GM23338 (cell line): ENCODE results near the gene FBXO11. TPM values are rescaled to one million over a fixed set of nuclear protein-coding genes. Genes with fewer than 3 reads are reported as not detected.

Experiments
- ATAC-seq: fragments of 200-7000 bp; cut with Tn5 transposase; 3 replicates; pipeline ENCODE4 v1.9.1; 2020
- DNase-seq: peaks from one replicate; pipeline ENCODE4 v3.0.0-alpha.2; 2015; ENCODE audit warnings: low spot score
- H2AFZ ChIP-seq: fragments of 200-600 bp; sonication (generic); 2 replicates; pipeline ENCODE4 v1.8.0; 2016; ENCODE audit warnings: antibody characterized with exemption, mild to moderate bottlenecking, moderate library complexity
- H3F3A ChIP-seq: fragments of 200-600 bp; sonication (generic); replicated peaks from 2 replicates; pipeline ENCODE4 v1.8.0; 2017; ENCODE audit warnings: antibody characterized with exemption, mixed run types, low read depth
- H3K27ac ChIP-seq: fragments of 200-600 bp; sonication (generic); 2 replicates; pipeline ENCODE4 v1.6.1; 2016; ENCODE audit warnings: low read depth
- H3K27me3 ChIP-seq: fragments of 200-600 bp; sonication (generic); 2 replicates; pipeline ENCODE4 v1.8.0; 2016; ENCODE audit warnings: mild to moderate bottlenecking, mixed run types, moderate library complexity; ENCODE audit not compliant: insufficient read depth
- H3K36me3 ChIP-seq: fragments of 200-600 bp; sonication (generic); 2 replicates; pipeline ENCODE4 v1.8.0; 2016; ENCODE audit warnings: mild to moderate bottlenecking; ENCODE audit not compliant: insufficient read depth
- H3K4me1 ChIP-seq: fragments of 200-600 bp; sonication (generic); 2 replicates; pipeline ENCODE4 v1.8.0; 2016; ENCODE audit warnings: mild to moderate bottlenecking, moderate library complexity; ENCODE audit not compliant: insufficient read depth
- H3K4me2 ChIP-seq: fragments of 200-600 bp; sonication (generic); 2 replicates; pipeline ENCODE4 v1.7.1; 2017; ENCODE audit warnings: mixed run types
- H3K4me3 ChIP-seq: fragments of 200-600 bp; sonication (generic); 2 replicates; pipeline ENCODE4 v1.6.1; 2016; ENCODE audit warnings: mixed run types
- H3K79me2 ChIP-seq: fragments of 200-600 bp; sonication (generic); replicated peaks from 2 replicates; pipeline ENCODE4 v1.8.0; 2017; ENCODE audit warnings: mild to moderate bottlenecking; ENCODE audit not compliant: insufficient read depth
- H3K9me2 ChIP-seq: fragments of 200-600 bp; sonication (generic); 2 replicates; pipeline ENCODE4 v1.8.0; 2017; ENCODE audit not compliant: insufficient read depth
- H4K20me1 ChIP-seq: fragments of 200-600 bp; sonication (generic); replicated peaks from 2 replicates; pipeline ENCODE4 v1.8.0; 2017; ENCODE audit warnings: mild to moderate bottlenecking; ENCODE audit not compliant: insufficient read depth
- H3K27ac Mint-ChIP-seq: 2 replicates; pipeline ENCODE4 v1.8.0; 2020; ENCODE audit warnings: inconsistent platforms, mild to moderate bottlenecking, moderate library complexity, mixed read lengths
- H3K27me3 Mint-ChIP-seq: 3 replicates; pipeline ENCODE4 v1.8.0; 2022; ENCODE audit warnings: low read depth, mild to moderate bottlenecking, moderate library complexity, mixed read lengths, inconsistent platforms; ENCODE audit not compliant: insufficient read depth, poor library complexity
- H3K36me3 Mint-ChIP-seq: 3 replicates; pipeline ENCODE4 v1.8.0; 2021; ENCODE audit warnings: low read depth, mild to moderate bottlenecking, inconsistent platforms, moderate library complexity, mixed read lengths
- H3K4me1 Mint-ChIP-seq: 3 replicates; pipeline ENCODE4 v1.8.0; 2020; ENCODE audit warnings: mild to moderate bottlenecking, inconsistent platforms, mixed read lengths
- H3K4me3 Mint-ChIP-seq: 3 replicates; pipeline ENCODE4 v1.8.0; 2021; ENCODE audit warnings: moderate library complexity, mild to moderate bottlenecking, inconsistent platforms, mixed read lengths
- H3K9me3 Mint-ChIP-seq: 3 replicates; pipeline ENCODE4 v1.8.0; 2020; ENCODE audit warnings: moderate library complexity, mild to moderate bottlenecking, inconsistent platforms, mixed read lengths
- CREB1 ChIP-seq: fragments of 250-450 bp; sonication (Bioruptor Pico); IDR thresholded peaks from 2 replicates; pipeline ENCODE4 v1.5.0; 2020; ENCODE audit warnings: low read depth, mild to moderate bottlenecking, moderate library complexity
- EZH2 ChIP-seq: fragments of 200-600 bp; sonication (generic); IDR thresholded peaks from one replicate; pipeline ENCODE4 v1.8.0; 2017; ENCODE audit warnings: antibody characterized with exemption, mild to moderate bottlenecking, low read depth; ENCODE audit not compliant: unreplicated experiment
- EZH2phosphoT487 ChIP-seq: fragments of 200-600 bp; sonication (generic); IDR thresholded peaks from one replicate; pipeline ENCODE4 v1.8.1; 2018; ENCODE audit warnings: antibody characterized with exemption; ENCODE audit not compliant: unreplicated experiment
- ZNF331 ChIP-seq: fragments of 250-450 bp; sonication (Bioruptor Pico); IDR thresholded peaks from 2 replicates; pipeline ENCODE4 v1.5.0; 2020; ENCODE audit warnings: low read depth, mild to moderate bottlenecking, moderate library complexity
- polyA plus RNA-seq: library from polyadenylated mRNA; unstranded; fragments of >200 nt; fragmentation: Nextera tagmentation; extraction: Ambion mirVana; gene quantifications from 2 replicates; pipeline ENCODE4 v1.2.1, GENCODE V29; 2016
- total RNA-seq: library from RNA; depleted of rRNA; stranded (reverse); fragments of >200 nt; shearing (Covaris generic); gene quantifications from 2 replicates; pipeline ENCODE4 v1.2.3, GENCODE V29; 2014
- TF ChIP-seq, protein P1 (sequence below): fragments of 250-450 bp; sonication (Bioruptor Pico); IDR thresholded peaks from 2 replicates; pipeline ENCODE4 v1.5.0; 2020; ENCODE audit warnings: mild to moderate bottlenecking, moderate library complexity

Gene FBXO11
- total and polyA plus RNA-seq, 2 experiments from 2014 or later = 21.5 to 52.7 TPM

- TF ChIP-seq, protein P1, sequence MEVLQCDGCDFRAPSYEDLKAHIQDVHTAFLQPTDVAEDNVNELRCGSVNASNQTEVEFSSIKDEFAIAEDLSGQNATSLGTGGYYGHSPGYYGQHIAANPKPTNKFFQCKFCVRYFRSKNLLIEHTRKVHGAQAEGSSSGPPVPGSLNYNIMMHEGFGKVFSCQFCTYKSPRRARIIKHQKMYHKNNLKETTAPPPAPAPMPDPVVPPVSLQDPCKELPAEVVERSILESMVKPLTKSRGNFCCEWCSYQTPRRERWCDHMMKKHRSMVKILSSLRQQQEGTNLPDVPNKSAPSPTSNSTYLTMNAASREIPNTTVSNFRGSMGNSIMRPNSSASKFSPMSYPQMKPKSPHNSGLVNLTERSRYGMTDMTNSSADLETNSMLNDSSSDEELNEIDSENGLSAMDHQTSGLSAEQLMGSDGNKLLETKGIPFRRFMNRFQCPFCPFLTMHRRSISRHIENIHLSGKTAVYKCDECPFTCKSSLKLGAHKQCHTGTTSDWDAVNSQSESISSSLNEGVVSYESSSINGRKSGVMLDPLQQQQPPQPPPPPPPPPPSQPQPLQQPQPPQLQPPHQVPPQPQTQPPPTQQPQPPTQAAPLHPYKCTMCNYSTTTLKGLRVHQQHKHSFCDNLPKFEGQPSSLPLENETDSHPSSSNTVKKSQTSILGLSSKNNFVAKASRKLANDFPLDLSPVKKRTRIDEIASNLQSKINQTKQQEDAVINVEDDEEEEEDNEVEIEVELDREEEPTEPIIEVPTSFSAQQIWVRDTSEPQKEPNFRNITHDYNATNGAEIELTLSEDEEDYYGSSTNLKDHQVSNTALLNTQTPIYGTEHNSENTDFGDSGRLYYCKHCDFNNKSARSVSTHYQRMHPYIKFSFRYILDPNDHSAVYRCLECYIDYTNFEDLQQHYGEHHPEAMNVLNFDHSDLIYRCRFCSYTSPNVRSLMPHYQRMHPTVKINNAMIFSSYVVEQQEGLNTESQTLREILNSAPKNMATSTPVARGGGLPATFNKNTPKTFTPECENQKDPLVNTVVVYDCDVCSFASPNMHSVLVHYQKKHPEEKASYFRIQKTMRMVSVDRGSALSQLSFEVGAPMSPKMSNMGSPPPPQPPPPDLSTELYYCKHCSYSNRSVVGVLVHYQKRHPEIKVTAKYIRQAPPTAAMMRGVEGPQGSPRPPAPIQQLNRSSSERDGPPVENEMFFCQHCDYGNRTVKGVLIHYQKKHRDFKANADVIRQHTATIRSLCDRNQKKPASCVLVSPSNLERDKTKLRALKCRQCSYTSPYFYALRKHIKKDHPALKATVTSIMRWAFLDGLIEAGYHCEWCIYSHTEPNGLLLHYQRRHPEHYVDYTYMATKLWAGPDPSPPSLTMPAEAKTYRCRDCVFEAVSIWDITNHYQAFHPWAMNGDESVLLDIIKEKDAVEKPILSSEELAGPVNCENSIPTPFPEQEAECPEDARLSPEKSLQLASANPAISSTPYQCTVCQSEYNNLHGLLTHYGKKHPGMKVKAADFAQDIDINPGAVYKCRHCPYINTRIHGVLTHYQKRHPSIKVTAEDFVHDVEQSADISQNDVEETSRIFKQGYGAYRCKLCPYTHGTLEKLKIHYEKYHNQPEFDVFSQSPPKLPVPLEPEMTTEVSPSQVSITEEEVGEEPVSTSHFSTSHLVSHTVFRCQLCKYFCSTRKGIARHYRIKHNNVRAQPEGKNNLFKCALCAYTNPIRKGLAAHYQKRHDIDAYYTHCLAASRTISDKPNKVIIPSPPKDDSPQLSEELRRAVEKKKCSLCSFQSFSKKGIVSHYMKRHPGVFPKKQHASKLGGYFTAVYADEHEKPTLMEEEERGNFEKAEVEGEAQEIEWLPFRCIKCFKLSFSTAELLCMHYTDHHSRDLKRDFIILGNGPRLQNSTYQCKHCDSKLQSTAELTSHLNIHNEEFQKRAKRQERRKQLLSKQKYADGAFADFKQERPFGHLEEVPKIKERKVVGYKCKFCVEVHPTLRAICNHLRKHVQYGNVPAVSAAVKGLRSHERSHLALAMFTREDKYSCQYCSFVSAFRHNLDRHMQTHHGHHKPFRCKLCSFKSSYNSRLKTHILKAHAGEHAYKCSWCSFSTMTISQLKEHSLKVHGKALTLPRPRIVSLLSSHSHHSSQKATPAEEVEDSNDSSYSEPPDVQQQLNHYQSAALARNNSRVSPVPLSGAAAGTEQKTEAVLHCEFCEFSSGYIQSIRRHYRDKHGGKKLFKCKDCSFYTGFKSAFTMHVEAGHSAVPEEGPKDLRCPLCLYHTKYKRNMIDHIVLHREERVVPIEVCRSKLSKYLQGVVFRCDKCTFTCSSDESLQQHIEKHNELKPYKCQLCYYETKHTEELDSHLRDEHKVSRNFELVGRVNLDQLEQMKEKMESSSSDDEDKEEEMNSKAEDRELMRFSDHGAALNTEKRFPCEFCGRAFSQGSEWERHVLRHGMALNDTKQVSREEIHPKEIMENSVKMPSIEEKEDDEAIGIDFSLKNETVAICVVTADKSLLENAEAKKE (CRISPR knock-in tag) = no peak
- no peak for TF ChIP-seq EZH2
These were observed 912 bp upstream of the FBXO11 start (continued) for GRCh38 chr2:47907039-47907781.

GRCh38 chr2:47905386-47906156 is 727 bp downstream of the FBXO11 start:
- Histone ChIP-seq H3K4me2 (peak overlapping the region; percentile 72), H2AFZ (no peak overlapping the region), H3K4me1 (peaks cover 9% of the 10 kb centered on the region), H3K27me3 (no peaks in the 10 kb centered on the region), H3K9me2 (no peaks in the 10 kb centered on the region), H4K20me1 (peaks cover 23% of the 10 kb centered on the region), H3K79me2 (peaks cover 44% of the 10 kb centered on the region), H3F3A (no peaks in the 10 kb centered on the region), H3K36me3 (no peaks in the 10 kb centered on the region), H3K27ac (peak overlapping the region; percentile 98), H3K4me3 (peak overlapping the region; percentile 74)
- H3K4me1 Mint-ChIP-seq = peaks cover 17% of the 10 kb centered on the region
- ATAC-seq = peak; percentile 6
- H3K9me3 Mint-ChIP-seq = no peaks in the 10 kb centered on the region
- H3K4me3 Mint-ChIP-seq = peak overlapping the region; percentile 83
- H3K27me3 Mint-ChIP-seq = peaks cover 15% of the 10 kb centered on the region
- peak overlapping the region; percentile 89 for H3K27ac Mint-ChIP-seq
- no peaks in the 10 kb centered on the region; the same call in 2 of the 3 replicates for H3K36me3 Mint-ChIP-seq
- no peak for DNase-seq
- TF ChIP-seq EZH2phosphoT487 (no peak), CREB1 (CRISPR knock-in tag) (no peak), ZNF331 (CRISPR knock-in tag) (no peak)
- TF ChIP-seq, protein P1 (CRISPR knock-in tag) = no peak
